Measurements from ENCODE around the gene KLK4.

KLK4 gene

DNA sequence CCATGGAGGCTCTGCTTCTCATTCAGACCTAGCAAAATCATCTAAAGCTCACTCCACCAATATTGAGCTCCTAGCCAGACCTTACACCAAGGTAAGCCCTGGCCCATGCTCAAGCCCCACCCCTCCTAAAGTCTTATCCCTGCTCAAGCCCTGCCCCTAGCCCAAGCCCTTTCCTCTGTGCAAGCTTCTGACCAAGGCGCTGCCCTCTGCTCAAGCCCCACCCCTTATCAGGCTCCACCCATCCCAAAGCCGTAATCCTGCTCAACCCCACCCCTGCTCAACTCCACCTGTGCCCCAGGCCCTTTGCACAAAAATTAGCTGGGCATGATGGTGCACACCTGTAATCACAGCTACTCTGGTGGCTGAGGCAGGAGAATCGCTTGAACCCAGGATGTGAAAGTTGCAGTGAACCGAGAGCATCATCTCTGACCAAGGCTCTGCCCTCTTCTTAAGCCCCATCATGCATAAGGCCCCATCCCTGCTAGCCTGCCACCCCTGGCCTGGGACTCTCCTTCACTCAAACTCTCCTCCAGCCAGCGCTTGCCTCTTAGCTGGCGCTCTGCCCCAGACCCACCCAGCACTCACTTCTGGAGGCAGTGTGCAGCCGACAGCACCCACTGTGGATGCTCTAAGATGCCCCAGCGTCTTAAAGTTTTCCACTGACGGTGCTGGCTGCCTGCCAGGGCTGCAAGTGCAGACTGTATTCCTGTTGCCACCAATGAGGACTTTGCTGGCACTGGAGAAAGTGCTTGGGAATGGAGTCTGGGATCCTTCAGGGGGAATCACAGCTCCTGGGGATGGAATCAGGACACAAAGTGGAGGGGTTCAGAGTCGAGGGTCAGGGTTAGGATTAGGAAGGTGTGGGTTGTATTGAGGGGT is 16.5 kb downstream of the KLK4 start:
- Histone ChIP-seq H3K4me3 (IDR thresholded peaks at IDR 0.05; ENCODE audit: insufficient read depth, low read depth, low read length) (no peak overlapping the region), H3K4me1 (ENCODE audit: low read depth, poor library complexity, severe bottlenecking) (no peaks in the 10 kb centered on the region), H3K9ac (no peak overlapping the region), H3K36me3 (ENCODE audit: insufficient read depth) (no peaks in the 10 kb centered on the region), H3K79me2 (ENCODE audit: insufficient read depth, low read depth) (no peaks in the 10 kb centered on the region), H4K20me1 (ENCODE audit: insufficient read depth) (no peaks in the 10 kb centered on the region), H3K4me2 (no peak overlapping the region), H3K27ac (no peak overlapping the region), H2AFZ (ENCODE audit: low read depth) (no peak overlapping the region), H3K27me3 (ENCODE audit: insufficient read depth, low read depth) (no peaks in the 10 kb centered on the region; the same call in 1 of the 2 replicates)
- TF ChIP-seq, protein P1, sequence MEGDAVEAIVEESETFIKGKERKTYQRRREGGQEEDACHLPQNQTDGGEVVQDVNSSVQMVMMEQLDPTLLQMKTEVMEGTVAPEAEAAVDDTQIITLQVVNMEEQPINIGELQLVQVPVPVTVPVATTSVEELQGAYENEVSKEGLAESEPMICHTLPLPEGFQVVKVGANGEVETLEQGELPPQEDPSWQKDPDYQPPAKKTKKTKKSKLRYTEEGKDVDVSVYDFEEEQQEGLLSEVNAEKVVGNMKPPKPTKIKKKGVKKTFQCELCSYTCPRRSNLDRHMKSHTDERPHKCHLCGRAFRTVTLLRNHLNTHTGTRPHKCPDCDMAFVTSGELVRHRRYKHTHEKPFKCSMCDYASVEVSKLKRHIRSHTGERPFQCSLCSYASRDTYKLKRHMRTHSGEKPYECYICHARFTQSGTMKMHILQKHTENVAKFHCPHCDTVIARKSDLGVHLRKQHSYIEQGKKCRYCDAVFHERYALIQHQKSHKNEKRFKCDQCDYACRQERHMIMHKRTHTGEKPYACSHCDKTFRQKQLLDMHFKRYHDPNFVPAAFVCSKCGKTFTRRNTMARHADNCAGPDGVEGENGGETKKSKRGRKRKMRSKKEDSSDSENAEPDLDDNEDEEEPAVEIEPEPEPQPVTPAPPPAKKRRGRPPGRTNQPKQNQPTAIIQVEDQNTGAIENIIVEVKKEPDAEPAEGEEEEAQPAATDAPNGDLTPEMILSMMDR (conservative IDR thresholded peaks at IDR 0.05; ENCODE audit: low read depth, low read length) = no peak

DNA sequence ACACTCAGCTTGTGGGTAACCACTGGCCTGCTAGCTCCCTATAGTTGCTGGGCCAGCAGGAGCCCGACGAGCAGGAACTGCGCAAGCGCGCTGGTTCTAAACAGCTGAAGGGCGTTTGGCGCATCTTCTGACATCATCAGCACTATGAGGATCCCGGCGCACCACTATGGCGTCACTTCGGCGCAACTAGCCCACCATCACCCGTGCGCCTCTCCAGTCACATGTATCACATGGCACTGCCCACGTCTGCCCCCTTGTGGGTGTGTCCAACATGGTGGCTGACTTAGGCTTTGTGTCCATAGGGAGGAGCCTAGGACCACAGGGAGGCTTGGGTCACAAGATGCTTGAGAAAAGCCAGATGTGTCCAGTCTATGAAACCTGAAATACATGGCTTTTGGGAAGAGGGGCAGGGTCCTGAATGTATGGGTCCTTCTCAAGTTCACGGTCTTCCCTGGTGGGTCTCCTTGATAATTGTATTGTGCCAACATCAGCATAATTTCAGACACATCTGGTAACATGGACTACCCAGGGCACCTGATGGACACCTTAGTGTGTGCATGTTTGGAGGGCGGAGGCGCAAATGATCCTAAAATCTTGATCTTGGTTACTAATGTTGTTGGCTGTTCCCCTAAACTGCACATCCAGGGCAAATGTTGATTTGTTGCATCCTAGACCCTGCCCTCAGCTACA is 18.0 kb downstream of the KLK4 start:
- no peak overlapping the region for H3K4me3 ChIP-seq (IDR thresholded peaks at IDR 0.05; ENCODE audit: insufficient read depth, low read depth, low read length)
- H3K4me1 ChIP-seq (ENCODE audit: low read depth, poor library complexity, severe bottlenecking) = no peaks in the 10 kb centered on the region
- H4K20me1 ChIP-seq (ENCODE audit: insufficient read depth) = no peaks in the 10 kb centered on the region
- no peaks in the 10 kb centered on the region for H3K36me3 ChIP-seq (ENCODE audit: insufficient read depth)
- H3K27ac ChIP-seq = no peak overlapping the region
- TF ChIP-seq, protein P1 (conservative IDR thresholded peaks at IDR 0.05; ENCODE audit: low read depth, low read length) = 0 out of 2 replicates have a peak, but pooled peaks have one; percentile 19
- H3K27me3 ChIP-seq (ENCODE audit: insufficient read depth, low read depth) = no peaks in the 10 kb centered on the region; the same call in 1 of the 2 replicates
- H3K4me2 ChIP-seq = no peak overlapping the region
- no peak overlapping the region for H2AFZ ChIP-seq (ENCODE audit: low read depth)
- H3K9ac ChIP-seq = no peak overlapping the region
- no peaks in the 10 kb centered on the region for H3K79me2 ChIP-seq (ENCODE audit: insufficient read depth, low read depth)

DNA sequence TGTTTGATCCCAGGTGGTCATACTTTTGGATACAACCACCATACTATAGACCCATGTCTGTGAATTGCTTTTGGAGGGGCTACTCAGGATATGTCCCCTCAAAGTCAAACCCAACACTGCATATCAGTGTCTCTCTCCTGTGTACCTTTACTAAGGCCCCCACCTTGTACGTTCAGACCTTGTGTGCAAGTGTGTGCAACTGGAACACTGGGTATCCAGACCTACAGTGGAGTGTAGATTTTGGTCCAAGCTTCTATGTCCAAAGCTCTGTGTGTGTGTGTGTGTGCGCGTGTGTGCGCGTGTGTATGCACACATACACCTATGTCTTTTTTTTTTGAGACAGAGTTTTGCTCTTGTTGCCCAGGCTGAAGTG is 20.0 kb downstream of the KLK4 start:
- Histone ChIP-seq H3K27ac (no peak overlapping the region), H4K20me1 (ENCODE audit: insufficient read depth) (no peaks in the 10 kb centered on the region), H2AFZ (ENCODE audit: low read depth) (no peak overlapping the region), H3K27me3 (ENCODE audit: insufficient read depth, low read depth) (no peaks in the 10 kb centered on the region; the same call in 1 of the 2 replicates), H3K36me3 (ENCODE audit: insufficient read depth) (no peaks in the 10 kb centered on the region), H3K9ac (no peak overlapping the region), H3K4me1 (ENCODE audit: low read depth, poor library complexity, severe bottlenecking) (no peaks in the 10 kb centered on the region), H3K4me3 (IDR thresholded peaks at IDR 0.05; ENCODE audit: insufficient read depth, low read depth, low read length) (no peak overlapping the region), H3K4me2 (no peak overlapping the region), H3K79me2 (ENCODE audit: insufficient read depth, low read depth) (no peaks in the 10 kb centered on the region)
- TF ChIP-seq, protein P1 (conservative IDR thresholded peaks at IDR 0.05; ENCODE audit: low read depth, low read length) = no peak

DNA sequence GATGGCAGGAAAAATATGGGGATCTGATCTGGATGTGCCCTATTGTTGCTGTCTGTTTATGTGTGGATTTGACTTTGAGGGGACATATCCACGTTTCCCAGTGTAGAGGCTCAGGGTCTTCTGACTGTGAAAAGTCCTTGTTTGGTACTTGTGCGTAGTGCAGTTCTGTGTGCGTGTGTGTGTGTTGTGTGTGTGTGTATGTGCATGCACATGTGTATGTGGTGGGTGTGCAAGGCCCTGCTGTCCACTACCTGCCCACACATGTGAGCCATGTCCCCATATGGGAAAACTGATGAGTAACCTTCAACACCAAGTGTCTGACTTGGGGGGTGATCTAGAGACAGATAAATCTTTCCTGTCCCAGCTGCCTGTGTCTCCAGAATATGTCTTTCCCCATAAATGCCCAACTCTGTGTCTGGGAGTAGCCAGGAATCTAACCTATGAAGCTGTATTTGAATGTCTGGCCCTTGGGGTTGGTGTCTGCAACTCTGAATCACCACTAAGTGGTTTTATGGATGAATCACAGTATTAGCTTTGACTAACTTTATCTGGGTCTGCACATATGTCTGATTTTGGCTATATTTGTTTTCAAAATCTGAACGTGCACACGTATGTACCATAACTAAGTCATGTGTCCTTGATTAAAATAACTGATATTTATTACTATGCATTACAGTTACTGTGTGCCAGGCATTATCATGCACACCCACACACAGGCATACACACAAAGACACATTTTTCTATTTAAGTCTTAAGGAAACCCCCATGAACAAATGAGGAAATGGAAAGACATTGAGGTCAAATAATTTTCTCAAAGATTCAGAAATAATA is 20.6 kb downstream of the KLK4 start:
- TF ChIP-seq, protein P1 (conservative IDR thresholded peaks at IDR 0.05; ENCODE audit: low read depth, low read length) = no peak
- Histone ChIP-seq H3K79me2 (ENCODE audit: insufficient read depth, low read depth) (no peaks in the 10 kb centered on the region), H3K36me3 (ENCODE audit: insufficient read depth) (no peaks in the 10 kb centered on the region), H3K27me3 (ENCODE audit: insufficient read depth, low read depth) (no peaks in the 10 kb centered on the region; the same call in 1 of the 2 replicates), H3K4me1 (ENCODE audit: low read depth, poor library complexity, severe bottlenecking) (no peaks in the 10 kb centered on the region), H2AFZ (ENCODE audit: low read depth) (no peak overlapping the region), H3K4me3 (IDR thresholded peaks at IDR 0.05; ENCODE audit: insufficient read depth, low read depth, low read length) (no peak overlapping the region), H3K4me2 (no peak overlapping the region), H3K27ac (no peak overlapping the region), H4K20me1 (ENCODE audit: insufficient read depth) (no peaks in the 10 kb centered on the region), H3K9ac (no peak overlapping the region)
